ENCODE measurements around the gene MPPED1. TPM values are rescaled to one million over a fixed set of nuclear protein-coding genes. Genes with fewer than 3 reads are reported as not detected.

Gene MPPED1
- total and polyA plus RNA-seq, 10 donors, result 0.02 to 0.13 (median 0.04) TPM; not detected in 6

DNA sequence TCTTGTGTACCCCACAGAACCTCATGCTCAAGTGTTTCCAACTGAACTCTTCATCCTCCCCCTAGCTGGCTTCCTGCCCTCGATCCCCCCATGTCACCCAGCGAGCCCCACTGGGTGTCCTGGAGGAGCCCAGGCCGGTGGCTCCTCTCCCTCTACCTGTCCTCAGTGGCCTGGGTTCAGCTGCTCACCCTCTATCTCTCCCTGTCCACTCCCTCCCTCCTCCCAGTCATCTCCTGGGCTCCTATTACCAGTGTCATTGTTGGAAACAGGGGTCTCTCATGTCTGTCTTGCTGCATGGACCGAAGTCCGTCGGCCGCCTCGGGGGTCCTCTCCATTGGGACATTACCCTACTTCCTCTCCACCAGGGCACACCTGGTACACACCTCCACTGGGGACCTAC is 12.9 kb upstream of the MPPED1 start:
- intact Hi-C loops (cut with DNase I; ENCODE audit: low total_unique reads), result loop anchor here (10.0 kb wide), 1 partner anchor 486 kb away; no protein-coding TSS in a partner anchor

DNA sequence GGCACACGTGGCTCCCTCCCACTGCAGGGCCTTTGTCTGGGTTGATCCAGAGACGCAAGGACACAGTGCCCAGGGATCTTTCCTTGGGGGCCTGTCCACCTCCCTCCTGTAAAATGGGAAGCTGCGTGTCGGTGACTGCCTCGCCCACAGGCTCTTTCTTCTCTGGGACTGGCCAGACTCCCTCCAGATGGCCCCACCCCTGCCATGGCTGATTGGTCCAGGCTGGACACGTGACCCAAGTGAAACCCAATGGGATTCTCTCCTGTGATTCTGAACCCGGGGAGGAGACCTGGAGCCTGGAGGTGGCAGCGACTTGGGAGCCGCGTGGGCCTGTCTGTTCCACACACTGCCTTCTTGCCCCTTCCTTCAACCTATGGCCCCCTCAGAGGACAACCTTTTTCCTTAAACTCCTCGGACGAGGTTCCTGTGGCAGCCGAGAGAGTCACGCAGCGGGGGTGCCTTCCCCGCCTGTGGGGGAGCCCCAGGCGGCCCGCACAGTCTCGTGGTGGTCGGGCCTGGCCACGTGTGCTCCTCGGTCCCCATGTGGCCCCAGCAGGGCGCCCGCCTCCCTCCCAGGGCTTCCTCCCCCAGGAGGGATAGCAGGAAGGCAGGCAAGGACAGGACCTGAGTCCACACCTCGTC is 12.4 kb upstream of the MPPED1 start:
- peaks cover 0 to 56% (median 0%) of the 10 kb centered on the region in 7 donors for H3K27me3 ChIP-seq (replicated peaks in 1 of 7)
- 82 to 90% (median 86%) methylated on average over 21 to 25 of the region's 25 CpGs for WGBS, 5 donors
- peak; percentile 59 for DNase-seq
- H3K9me3 ChIP-seq, result peaks cover 0 to 8% (median 0%) of the 10 kb centered on the region in 8 donors
- H3K36me3 ChIP-seq, result no peaks in the 10 kb centered on the region
- H3K4me3 ChIP-seq, result no peak overlapping the region
- no peak overlapping the region for H3K27ac ChIP-seq
- intact Hi-C loops (cut with DNase I; ENCODE audit: low total_unique reads), result loop anchor here (10.0 kb wide), 1 partner anchor 485 kb away; no protein-coding TSS in a partner anchor
- TF ChIP-seq POLR2AphosphoS5 (IDR thresholded peaks at IDR 0.05) (no peak), POLR2A (IDR thresholded peaks at IDR 0.05) (no peak)
- TF ChIP-seq, protein P1, sequence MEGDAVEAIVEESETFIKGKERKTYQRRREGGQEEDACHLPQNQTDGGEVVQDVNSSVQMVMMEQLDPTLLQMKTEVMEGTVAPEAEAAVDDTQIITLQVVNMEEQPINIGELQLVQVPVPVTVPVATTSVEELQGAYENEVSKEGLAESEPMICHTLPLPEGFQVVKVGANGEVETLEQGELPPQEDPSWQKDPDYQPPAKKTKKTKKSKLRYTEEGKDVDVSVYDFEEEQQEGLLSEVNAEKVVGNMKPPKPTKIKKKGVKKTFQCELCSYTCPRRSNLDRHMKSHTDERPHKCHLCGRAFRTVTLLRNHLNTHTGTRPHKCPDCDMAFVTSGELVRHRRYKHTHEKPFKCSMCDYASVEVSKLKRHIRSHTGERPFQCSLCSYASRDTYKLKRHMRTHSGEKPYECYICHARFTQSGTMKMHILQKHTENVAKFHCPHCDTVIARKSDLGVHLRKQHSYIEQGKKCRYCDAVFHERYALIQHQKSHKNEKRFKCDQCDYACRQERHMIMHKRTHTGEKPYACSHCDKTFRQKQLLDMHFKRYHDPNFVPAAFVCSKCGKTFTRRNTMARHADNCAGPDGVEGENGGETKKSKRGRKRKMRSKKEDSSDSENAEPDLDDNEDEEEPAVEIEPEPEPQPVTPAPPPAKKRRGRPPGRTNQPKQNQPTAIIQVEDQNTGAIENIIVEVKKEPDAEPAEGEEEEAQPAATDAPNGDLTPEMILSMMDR (IDR thresholded peaks at IDR 0.05 in 8 of 11, conservative IDR thresholded peaks at IDR 0.05 in 3 of 11), result no peak
- peaks cover 0 to 7% (median 0%) of the 10 kb centered on the region in 6 donors for H3K4me1 ChIP-seq

More for the DNA sequence above, 12.9 kb upstream of the MPPED1 start:
- H3K4me1 ChIP-seq, result peaks cover 0 to 7% (median 0%) of the 10 kb centered on the region in 6 donors
- H3K4me3 ChIP-seq, result no peak overlapping the region
- H3K27ac ChIP-seq, result no peak overlapping the region
- no peak for TF ChIP-seq POLR2A (IDR thresholded peaks at IDR 0.05)
- no peak for TF ChIP-seq POLR2AphosphoS5 (IDR thresholded peaks at IDR 0.05)
- TF ChIP-seq, protein P1 (IDR thresholded peaks at IDR 0.05 in 8 of 11, conservative IDR thresholded peaks at IDR 0.05 in 3 of 11), result no peak
- WGBS, 5 donors, result 88 to 90% (median 89%) methylated on average over 8 of the region's 8 CpGs
- no peaks in the 10 kb centered on the region for H3K36me3 ChIP-seq
- peak; percentile 57 for DNase-seq
- peaks cover 0 to 53% (median 0%) of the 10 kb centered on the region in 7 donors for H3K27me3 ChIP-seq (replicated peaks in 1 of 7)
- H3K9me3 ChIP-seq, result peaks cover 0 to 8% (median 0%) of the 10 kb centered on the region in 8 donors

GRCh38 chr22:43399980-43400358 is 11.8 kb upstream of the MPPED1 start:
- WGBS, 5 donors, result 84 to 100% (median 90%) methylated on average over 2 to 6 of the region's 6 CpGs
- Histone ChIP-seq H3K4me3 (no peak overlapping the region), H3K27ac (no peak overlapping the region), H3K36me3 (no peaks in the 10 kb centered on the region), H3K9me3 (peaks cover 0 to 8% (median 0%) of the 10 kb centered on the region in 8 donors), H3K4me1 (peaks cover 0 to 7% (median 0%) of the 10 kb centered on the region in 6 donors), H3K27me3 (replicated peaks in 1 of 7) (peaks cover 0 to 61% (median 0%) of the 10 kb centered on the region in 7 donors)
- peak; percentile 66 for DNase-seq
- intact Hi-C loops (cut with DNase I; ENCODE audit: low total_unique reads), result loop anchor here (10.0 kb wide), 1 partner anchor 485 kb away; no protein-coding TSS in a partner anchor
- TF ChIP-seq POLR2AphosphoS5 (IDR thresholded peaks at IDR 0.05) (no peak), POLR2A (IDR thresholded peaks at IDR 0.05) (no peak)
- TF ChIP-seq, protein P1 (IDR thresholded peaks at IDR 0.05 in 8 of 11, conservative IDR thresholded peaks at IDR 0.05 in 3 of 11), result no peak

GRCh38 chr22:43400449-43400848 is 11.4 kb upstream of the MPPED1 start:
- no peak overlapping the region for H3K27ac ChIP-seq
- TF ChIP-seq, protein P1 (IDR thresholded peaks at IDR 0.05 in 8 of 11, conservative IDR thresholded peaks at IDR 0.05 in 3 of 11), result no peak
- TF ChIP-seq POLR2AphosphoS5 (IDR thresholded peaks at IDR 0.05) (no peak), POLR2A (IDR thresholded peaks at IDR 0.05) (no peak)
- H3K4me1 ChIP-seq, result peaks cover 0 to 7% (median 0%) of the 10 kb centered on the region in 6 donors
- no peaks in the 10 kb centered on the region for H3K36me3 ChIP-seq
- H3K9me3 ChIP-seq, result peaks cover 0 to 8% (median 0%) of the 10 kb centered on the region in 8 donors
- H3K4me3 ChIP-seq, result no peak overlapping the region
- WGBS, 5 donors, result 77 to 84% (median 82%) methylated on average over 12 to 14 of the region's 14 CpGs
- intact Hi-C loops (cut with DNase I; ENCODE audit: low total_unique reads), result no loop called here
- peaks cover 0 to 65% (median 0%) of the 10 kb centered on the region in 7 donors for H3K27me3 ChIP-seq (replicated peaks in 1 of 7)
- peak; percentile 54 for DNase-seq
